Measurements from ENCODE around the gene LTB. TPM values are rescaled to one million over a fixed set of nuclear protein-coding genes. Genes with fewer than 3 reads are reported as not detected.

The LTB gene
- total and polyA plus RNA-seq, 2 of the 13 experiments (the other 11 are each of a cell fraction or from before 2014, with no cell fraction given), result 0.09 to 0.22 TPM

DNA sequence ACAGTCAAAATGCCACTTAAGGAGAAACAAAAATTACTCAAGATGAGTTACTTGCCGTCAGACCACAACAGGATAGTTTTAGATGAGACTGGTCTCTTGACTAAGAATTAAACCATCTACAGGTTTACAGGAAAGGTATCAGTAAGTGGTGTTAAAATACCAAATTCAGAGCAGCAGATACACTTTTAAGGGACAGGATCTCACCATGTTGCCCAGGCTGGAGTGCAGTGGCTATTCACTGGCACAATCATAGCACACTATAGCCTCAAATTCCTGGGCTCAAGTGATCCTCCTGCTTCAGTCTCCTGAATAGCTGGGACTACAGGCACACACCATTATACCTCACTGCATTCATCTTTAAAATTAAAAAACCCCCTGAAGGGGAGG lies 48.8 kb downstream of the LTB start:
- no peak overlapping the region for H3K27ac ChIP-seq (ENCODE audit: extremely low read length, insufficient read depth, low read length)
- in situ Hi-C loops (cut with HindIII; ENCODE audit: extremely low pct_ligation_motif_present, low pct_unique_long_range_greater_than_20kb), result no loop called here
- H3K4me2 ChIP-seq (ENCODE audit: low read depth, low read length), result no peak overlapping the region
- peaks cover 46 to 84% of the 10 kb centered on the region in 2 experiments for H3K36me3 ChIP-seq (replicated peaks in 1 of 2; ENCODE audit: control insufficient read depth in 1 of 2, insufficient read depth in 2 of 2, low read length in 2 of 2)
- intact Hi-C loops (cut with micrococcal nuclease; ENCODE audit: unreplicated experiment), result no loop called here
- no peak for DNase-seq (ENCODE audit: low spot score)
- no TSS peak for BruUV-seq (replicated peaks)
- no peak overlapping the region for H2AFZ ChIP-seq (ENCODE audit: low read length)
- H4K20me1 ChIP-seq (ENCODE audit: insufficient read depth, low read length), result peaks cover 69% of the 10 kb centered on the region
- CTCF ChIA-PET (ENCODE audit: low intra/inter-chr PET ratio, low total read pairs), result no interaction called here
- no peaks in the 10 kb centered on the region for H3K27me3 ChIP-seq (ENCODE audit: control insufficient read depth in 1 of 2, insufficient read depth in 2 of 2, low read length in 2 of 2)
- H3K4me3 ChIP-seq (replicated peaks in 1 of 3; ENCODE audit: insufficient read depth in 1 of 3, low read depth in 2 of 3, low read length in 3 of 3), result no peak overlapping the region
- no peaks in the 10 kb centered on the region for H3K9me3 ChIP-seq (ENCODE audit: low read length)
- ATAC-seq, result no peak
- FAIRE-seq, result no peak
- H3K79me2 ChIP-seq (ENCODE audit: insufficient read depth, low read length), result peaks cover 29% of the 10 kb centered on the region
- WGBS (ENCODE audit: low lambda C conversion rate), result 100% methylated on average over 1 of the region's 1 CpG
- H3K4me1 ChIP-seq (ENCODE audit: insufficient read depth, low read length), result peaks cover 79% of the 10 kb centered on the region
- POLR2A ChIA-PET, result interaction anchor here (1.3 kb wide), 1 partner anchor 8 kb away, joined by 6 read pairs; the partner anchor contains the start of gene DDX39B
- H3K9ac ChIP-seq (ENCODE audit: insufficient read depth, low read depth, low read length), result no peak overlapping the region
- TF ChIP-seq SNAI1 (CRISPR knock-in tag; IDR thresholded peaks at IDR 0.05; ENCODE audit: borderline replicate concordance), result no peak
- no peak for TF ChIP-seq PRDM4 (CRISPR knock-in tag; IDR thresholded peaks at IDR 0.05; ENCODE audit: borderline replicate concordance)
- TF ChIP-seq PBX3 (CRISPR knock-in tag; IDR thresholded peaks at IDR 0.05; ENCODE audit: borderline replicate concordance), result no peak
- TF ChIP-seq POGZ (CRISPR knock-in tag; IDR thresholded peaks at IDR 0.05), result no peak
- TF ChIP-seq, protein P1, sequence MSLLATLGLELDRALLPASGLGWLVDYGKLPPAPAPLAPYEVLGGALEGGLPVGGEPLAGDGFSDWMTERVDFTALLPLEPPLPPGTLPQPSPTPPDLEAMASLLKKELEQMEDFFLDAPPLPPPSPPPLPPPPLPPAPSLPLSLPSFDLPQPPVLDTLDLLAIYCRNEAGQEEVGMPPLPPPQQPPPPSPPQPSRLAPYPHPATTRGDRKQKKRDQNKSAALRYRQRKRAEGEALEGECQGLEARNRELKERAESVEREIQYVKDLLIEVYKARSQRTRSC (CRISPR knock-in tag; IDR thresholded peaks at IDR 0.05; ENCODE audit: low read depth), result no peak
- TF ChIP-seq ZBTB49 (CRISPR knock-in tag; IDR thresholded peaks at IDR 0.05; ENCODE audit: borderline replicate concordance), result no peak
- no peak for TF ChIP-seq ZBTB10 (CRISPR knock-in tag; IDR thresholded peaks at IDR 0.05; ENCODE audit: borderline replicate concordance)
- TF ChIP-seq ZKSCAN5 (CRISPR knock-in tag; IDR thresholded peaks at IDR 0.05), result no peak
- TF ChIP-seq, protein P2, sequence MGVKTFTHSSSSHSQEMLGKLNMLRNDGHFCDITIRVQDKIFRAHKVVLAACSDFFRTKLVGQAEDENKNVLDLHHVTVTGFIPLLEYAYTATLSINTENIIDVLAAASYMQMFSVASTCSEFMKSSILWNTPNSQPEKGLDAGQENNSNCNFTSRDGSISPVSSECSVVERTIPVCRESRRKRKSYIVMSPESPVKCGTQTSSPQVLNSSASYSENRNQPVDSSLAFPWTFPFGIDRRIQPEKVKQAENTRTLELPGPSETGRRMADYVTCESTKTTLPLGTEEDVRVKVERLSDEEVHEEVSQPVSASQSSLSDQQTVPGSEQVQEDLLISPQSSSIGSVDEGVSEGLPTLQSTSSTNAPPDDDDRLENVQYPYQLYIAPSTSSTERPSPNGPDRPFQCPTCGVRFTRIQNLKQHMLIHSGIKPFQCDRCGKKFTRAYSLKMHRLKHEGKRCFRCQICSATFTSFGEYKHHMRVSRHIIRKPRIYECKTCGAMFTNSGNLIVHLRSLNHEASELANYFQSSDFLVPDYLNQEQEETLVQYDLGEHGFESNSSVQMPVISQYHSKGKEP (CRISPR knock-in tag; IDR thresholded peaks at IDR 0.05), result no peak
- TF ChIP-seq ZBTB38 (CRISPR knock-in tag; IDR thresholded peaks at IDR 0.05), result no peak
- TF ChIP-seq CC2D1A (CRISPR knock-in tag; IDR thresholded peaks at IDR 0.05), result no peak
- no peak for TF ChIP-seq MIXL1 (CRISPR knock-in tag; IDR thresholded peaks at IDR 0.05)
- peak; percentile 17; the same call in 1 of the 2 replicates for TF ChIP-seq MBD4 (IDR thresholded peaks at IDR 0.05; ENCODE audit: borderline replicate concordance, low read length)
